CD4-positive, alpha-beta T cell (primary cell): ENCODE measurements around the gene AIFM3. TPM values are rescaled to one million over a fixed set of nuclear protein-coding genes. Genes with fewer than 3 reads are reported as not detected.

Experiments
- ATAC-seq: fragments of 200-7000 bp; cut with Tn5 transposase; one replicate; pipeline ENCODE4 v1.10.0; 2022; ENCODE audit warnings: mild to moderate bottlenecking; ENCODE audit not compliant: poor library complexity
- CTCF ChIA-PET: fragments of 350-600 bp; sonication (Branson Sonifier 250); formaldehyde crosslinking; loops from one replicate; lab custom pipeline; 2021; ENCODE audit warnings: antibody characterized with exemption, inconsistent platforms; lab: Charles Lee
- POLR2A ChIA-PET: fragments of 350-600 bp; sonication (Branson Sonifier 250); formaldehyde crosslinking; loops from one replicate; lab custom pipeline; 2021; ENCODE audit warnings: antibody characterized with exemption, inconsistent platforms; lab: Charles Lee
- DNase-seq, 14 experiments: peaks; one replicate each; pipeline ENCODE4 v3.0.0-alpha.2; 2013 to 2020; ENCODE audit warnings: mixed read lengths in 2 of 14
- H3K27ac ChIP-seq, 2 donors: one replicate each; pipeline versions ENCODE4 v1.5.1 to v1.7.0; 2013; ENCODE audit warnings: low read length in 2 of 2, low read depth in 1 of 2, mild to moderate bottlenecking in 1 of 2
- H3K27me3 ChIP-seq, 2 experiments: 1 replicate in 1 of 2; 2 replicates in 1 of 2; pipeline versions ENCODE4 v1.6.1 to v1.7.0; 2013; ENCODE audit warnings: low read length in 2 of 2, control low read depth in 1 of 2, mild to moderate bottlenecking in 1 of 2, moderate library complexity in 1 of 2; ENCODE audit not compliant: insufficient read depth in 2 of 2, control insufficient read depth in 1 of 2
- H3K36me3 ChIP-seq: one replicate; pipeline ENCODE4 v1.6.1; 2013; ENCODE audit warnings: low read length, control low read depth; ENCODE audit not compliant: insufficient read depth
- H3K4me1 ChIP-seq: one replicate; pipeline ENCODE4 v1.6.1; 2013; ENCODE audit warnings: low read length, control low read depth; ENCODE audit not compliant: insufficient read depth
- H3K4me3 ChIP-seq: one replicate; pipeline ENCODE4 v1.5.1; 2013; ENCODE audit warnings: mild to moderate bottlenecking, low read length, moderate library complexity
- H3K9me3 ChIP-seq, 2 experiments: 1 replicate in 1 of 2; 2 replicates in 1 of 2; pipeline versions ENCODE4 v1.6.1 to v1.7.0; 2013; ENCODE audit warnings: low read length in 2 of 2, mild to moderate bottlenecking in 2 of 2, control low read depth in 1 of 2, moderate library complexity in 1 of 2; ENCODE audit not compliant: control insufficient read depth in 1 of 2, insufficient read depth in 1 of 2
- H3K27ac Mint-ChIP-seq: one replicate; pipeline ENCODE4 v1.8.0; 2020; ENCODE audit warnings: mixed read lengths
- H3K27me3 Mint-ChIP-seq: one replicate; pipeline ENCODE4 v1.8.0; 2021; ENCODE audit warnings: mixed read lengths
- H3K36me3 Mint-ChIP-seq: one replicate; pipeline ENCODE4 v1.8.0; 2021; ENCODE audit warnings: low read depth, mixed read lengths
- H3K4me1 Mint-ChIP-seq: one replicate; pipeline ENCODE4 v1.8.0; 2021; ENCODE audit warnings: low read depth, mixed read lengths
- H3K4me3 Mint-ChIP-seq: one replicate; pipeline ENCODE4 v1.8.0; 2020; ENCODE audit warnings: mild to moderate bottlenecking, mixed read lengths
- H3K9me3 Mint-ChIP-seq: one replicate; pipeline ENCODE4 v1.8.0; 2020; ENCODE audit warnings: mixed read lengths
- CTCF ChIP-seq: fragments of 200-600 bp; IDR thresholded peaks from one replicate; pipeline ENCODE4 v1.8.0; 2022; ENCODE audit warnings: antibody characterized with exemption, mild to moderate bottlenecking
- intact Hi-C, 2 experiments: fragments of 100-400 bp; cut with DNase I in 1 of 2; cut with micrococcal nuclease in 1 of 2; formaldehyde crosslinking; loops; one replicate each; pipeline versions ENCODE4 v1.15.1 to v1.9.0; 2023 to 2025; cut with DNase I, micrococcal nuclease
- total RNA-seq, 174 experiments: library from RNA in 2 of 174; stranded (reverse) in 2 of 174; gene quantifications; one replicate each; pipeline ENCODE4 v1.2.3 and lab custom pipeline; 2021 to 2026

AIFM3 gene
- total RNA-seq, 2 experiments from 2014 or later: 0.34 to 0.41 TPM

GRCh38 chr22:21028277-21029251, 61.5 kb downstream of the AIFM3 start:
- Histone ChIP-seq H3K4me1 (peaks cover 22% of the 10 kb centered on the region), H3K4me3 (no peak overlapping the region), H3K9me3 (peaks cover 0 to 10% of the 10 kb centered on the region in 2 experiments), H3K27ac (no peak overlapping the region), H3K27me3 (peaks cover 21 to 28% of the 10 kb centered on the region in 2 experiments), H3K36me3 (no peaks in the 10 kb centered on the region)
- TF ChIP-seq CTCF: no peak
- Mint-ChIP-seq H3K9me3 (no peaks in the 10 kb centered on the region), H3K4me1 (peaks cover 10% of the 10 kb centered on the region), H3K27ac (no peak overlapping the region), H3K36me3 (no peaks in the 10 kb centered on the region), H3K4me3 (no peak overlapping the region), H3K27me3 (peaks cover 26% of the 10 kb centered on the region)
- CTCF ChIA-PET: no interaction called here
- DNase-seq (no peak), ATAC-seq (no peak)
- intact Hi-C loops: no loop called here
- POLR2A ChIA-PET: no interaction called here

DNA sequence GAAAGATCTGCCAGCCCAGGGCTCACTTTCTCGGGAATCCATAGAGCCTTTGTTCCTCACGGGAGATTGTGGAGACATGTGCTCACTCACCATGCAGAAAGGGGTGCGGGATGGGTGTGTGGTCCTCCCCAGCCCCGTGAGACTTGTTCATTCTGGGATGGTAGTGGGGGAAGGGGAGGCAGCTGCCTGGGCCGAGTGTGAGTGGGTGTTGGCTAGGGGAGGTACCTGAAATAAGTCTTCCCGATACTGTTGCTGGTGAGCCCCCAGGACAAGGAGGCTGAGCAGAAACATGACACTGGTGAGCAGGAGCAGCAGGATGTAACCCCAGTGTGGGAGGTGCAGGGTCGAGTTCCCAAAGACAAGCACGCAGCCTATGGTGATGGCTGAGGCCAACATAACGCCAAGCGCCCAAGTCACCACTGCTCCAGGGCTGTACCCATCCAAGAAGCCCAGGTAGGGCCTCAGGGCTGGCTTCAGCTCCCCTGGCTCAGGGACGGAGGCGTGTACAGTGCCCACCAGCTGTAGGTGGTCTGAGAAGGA, 62.5 kb downstream of the AIFM3 start:
- H3K4me1 Mint-ChIP-seq: peaks cover 10% of the 10 kb centered on the region
- no peak overlapping the region for H3K27ac Mint-ChIP-seq
- intact Hi-C loops: no loop called here
- H3K27me3 ChIP-seq: peaks cover 24 to 31% of the 10 kb centered on the region in 2 experiments
- H3K4me3 Mint-ChIP-seq: no peak overlapping the region
- no peaks in the 10 kb centered on the region for H3K36me3 Mint-ChIP-seq
- DNase-seq (no peak), ATAC-seq (no peak)
- H3K9me3 Mint-ChIP-seq: no peaks in the 10 kb centered on the region
- no peak overlapping the region for H3K27ac ChIP-seq
- no peak overlapping the region for H3K4me3 ChIP-seq
- peaks cover 0 to 10% of the 10 kb centered on the region in 2 experiments for H3K9me3 ChIP-seq
- H3K27me3 Mint-ChIP-seq: peaks cover 26% of the 10 kb centered on the region
- H3K36me3 ChIP-seq: no peaks in the 10 kb centered on the region
- ChIA-PET CTCF (no interaction called here), POLR2A (no interaction called here)
- H3K4me1 ChIP-seq: peaks cover 22% of the 10 kb centered on the region
- no peak for TF ChIP-seq CTCF

- no peak overlapping the region for H3K4me3 Mint-ChIP-seq
- Histone ChIP-seq H3K27me3 (peaks cover 24 to 31% of the 10 kb centered on the region in 2 experiments), H3K36me3 (no peaks in the 10 kb centered on the region), H3K4me3 (no peak overlapping the region), H3K27ac (no peak overlapping the region), H3K9me3 (peaks cover 0 to 10% of the 10 kb centered on the region in 2 experiments), H3K4me1 (peaks cover 21% of the 10 kb centered on the region)
- CTCF ChIA-PET: no interaction called here
- H3K4me1 Mint-ChIP-seq: peaks cover 7% of the 10 kb centered on the region
- no peak for DNase-seq
- no peak for ATAC-seq
- POLR2A ChIA-PET: no interaction called here
- no peak for TF ChIP-seq CTCF
- H3K27ac Mint-ChIP-seq: no peak overlapping the region
- H3K27me3 Mint-ChIP-seq: peaks cover 26% of the 10 kb centered on the region
- H3K36me3 Mint-ChIP-seq: no peaks in the 10 kb centered on the region
- intact Hi-C loops: no loop called here
- H3K9me3 Mint-ChIP-seq: no peaks in the 10 kb centered on the region
Measured at GRCh38 chr22:21030032-21030431, 63.0 kb downstream of the AIFM3 start.

Other genes starting within 250 kb of the AIFM3 start
- gene SERPIND1, start 193.1 kb upstream of the AIFM3 start, total RNA-seq: not detected
- gene PI4KA, start 108.4 kb upstream of the AIFM3 start, total RNA-seq: 100 to 1,000 TPM; 137 to 146 TPM
- 10 to 100 TPM; 13.7 to 15.1 TPM for gene SNAP29, start 108.2 kb upstream of the AIFM3 start, total RNA-seq
- gene CRKL, start 49.8 kb upstream of the AIFM3 start, total RNA-seq: 10 to 100 TPM; 41.9 to 43.5 TPM
- gene LZTR1, start 15.0 kb downstream of the AIFM3 start, total RNA-seq: 10 to 100 TPM; 48.4 to 51.3 TPM
- 10 to 100 TPM; 82.7 to 84.0 TPM for gene THAP7, start 34.9 kb downstream of the AIFM3 start, total RNA-seq
- under 1 TPM; 0.14 to 0.69 TPM for gene P2RX6, start 47.9 kb downstream of the AIFM3 start, total RNA-seq
- gene SLC7A4, start 65.3 kb downstream of the AIFM3 start, total RNA-seq: not detected
- not detected for gene LRRC74B, start 78.7 kb downstream of the AIFM3 start, total RNA-seq